ENCODE results near the gene EPHA7.

EPHA7 gene

GRCh38 chr6:93369586-93370134 lies 49.7 kb downstream of the EPHA7 start:
- no peak for TF ChIP-seq ZNF274 (IDR thresholded peaks at IDR 0.05; ENCODE audit: low read depth, low read length)
- H3K4me3 ChIP-seq (ENCODE audit: low read length): no peak overlapping the region

DNA sequence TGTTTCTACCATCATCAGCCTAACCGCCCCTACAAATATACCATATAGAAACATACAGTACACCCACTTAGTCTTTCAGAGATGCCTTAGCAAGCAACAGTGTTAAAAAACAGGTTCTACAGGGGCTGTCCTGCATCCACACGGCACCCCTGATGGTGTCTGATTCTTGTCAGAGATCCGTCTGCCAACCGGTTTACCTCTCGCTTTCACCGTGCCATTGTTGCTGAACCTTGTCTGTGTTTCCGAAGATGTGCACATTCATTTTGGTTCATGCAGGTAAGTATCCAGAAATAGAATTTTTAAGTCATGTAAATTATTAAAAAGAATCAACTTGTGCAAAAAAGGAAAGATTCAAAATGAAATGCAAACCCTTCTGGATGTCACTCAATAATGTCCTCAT lies 52.9 kb downstream of the EPHA7 start:
- H3K4me3 ChIP-seq (ENCODE audit: low read length): no peak overlapping the region
- TF ChIP-seq ZNF274 (IDR thresholded peaks at IDR 0.05; ENCODE audit: low read depth, low read length): no peak

DNA sequence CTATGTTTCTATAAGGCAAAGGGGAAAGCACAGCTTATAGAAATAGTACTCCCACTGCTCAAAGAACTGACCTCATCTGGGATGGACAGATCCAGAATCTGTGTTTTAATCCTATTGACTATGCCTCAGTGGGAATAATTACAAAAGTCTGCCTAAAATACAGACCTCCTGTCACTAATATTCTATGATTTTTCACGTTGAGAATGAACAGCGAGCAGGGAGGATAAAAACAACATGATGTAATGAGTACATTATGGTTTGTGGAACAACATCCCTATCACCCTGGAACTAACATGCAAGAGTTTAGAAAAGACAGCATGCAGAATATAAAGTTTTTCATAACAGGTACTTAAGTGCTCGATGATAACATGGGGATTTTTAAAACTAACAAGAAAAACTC lies 53.9 kb downstream of the EPHA7 start:
- TF ChIP-seq ZNF274 (IDR thresholded peaks at IDR 0.05; ENCODE audit: low read depth, low read length): no peak
- no peak overlapping the region for H3K4me3 ChIP-seq (ENCODE audit: low read length)

- H3K4me3 ChIP-seq (ENCODE audit: low read length): no peak overlapping the region
- no peak for TF ChIP-seq ZNF274 (IDR thresholded peaks at IDR 0.05; ENCODE audit: low read depth, low read length)
These were observed 60.9 kb downstream of the EPHA7 start for GRCh38 chr6:93358435-93358834.

GRCh38 chr6:93352604-93353003 lies 66.8 kb downstream of the EPHA7 start:
- TF ChIP-seq ZNF274 (IDR thresholded peaks at IDR 0.05; ENCODE audit: low read depth, low read length): no peak
- H3K4me3 ChIP-seq (ENCODE audit: low read length): no peak overlapping the region

DNA sequence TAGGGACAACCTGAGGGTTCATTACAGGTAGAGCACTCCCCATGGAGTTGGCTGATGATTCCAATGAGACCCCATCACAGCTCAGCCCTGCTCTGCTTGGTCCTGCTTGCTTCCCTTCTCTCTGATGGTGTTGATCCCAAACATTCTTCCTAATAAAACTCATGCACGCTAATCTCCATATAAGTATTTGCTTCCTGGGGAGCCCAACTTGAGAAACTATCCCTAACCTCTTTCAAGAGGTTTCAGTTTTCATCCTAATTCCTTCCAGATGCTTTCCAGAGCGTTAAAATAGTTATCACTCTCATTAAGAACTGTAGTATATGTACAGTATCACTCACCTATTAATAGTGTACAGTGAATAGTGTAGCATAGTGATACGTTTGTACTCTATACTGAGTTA lies 68.1 kb downstream of the EPHA7 start:
- TF ChIP-seq ZNF274 (IDR thresholded peaks at IDR 0.05; ENCODE audit: low read depth, low read length): no peak
- no peak overlapping the region for H3K4me3 ChIP-seq (ENCODE audit: low read length)

DNA sequence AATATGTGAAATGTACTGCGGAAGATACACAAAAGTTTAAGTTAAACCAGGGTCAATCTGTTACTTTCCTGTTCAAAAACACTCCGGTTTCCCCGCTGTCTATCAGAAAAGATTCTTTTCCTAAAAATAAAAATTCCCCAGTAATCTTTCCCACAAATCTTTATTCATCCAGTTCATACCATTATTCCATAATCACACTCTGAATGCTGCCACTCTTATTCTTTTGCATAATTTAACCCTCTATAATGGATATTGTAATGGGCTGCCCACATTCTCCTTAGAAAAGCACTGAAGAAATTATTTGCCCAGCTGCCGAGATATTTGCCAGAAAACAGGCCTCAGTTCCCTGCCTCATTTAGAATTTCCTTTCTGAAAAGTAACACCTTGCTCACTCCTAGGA lies 68.6 kb downstream of the EPHA7 start:
- H3K4me3 ChIP-seq (ENCODE audit: low read length): no peak overlapping the region
- no peak for TF ChIP-seq ZNF274 (IDR thresholded peaks at IDR 0.05; ENCODE audit: low read depth, low read length)

- no peak overlapping the region for H3K4me3 ChIP-seq (ENCODE audit: low read length)
- no peak for TF ChIP-seq ZNF274 (IDR thresholded peaks at IDR 0.05; ENCODE audit: low read depth, low read length)
These were observed 75.0 kb downstream of the EPHA7 start for GRCh38 chr6:93344333-93344835.

DNA sequence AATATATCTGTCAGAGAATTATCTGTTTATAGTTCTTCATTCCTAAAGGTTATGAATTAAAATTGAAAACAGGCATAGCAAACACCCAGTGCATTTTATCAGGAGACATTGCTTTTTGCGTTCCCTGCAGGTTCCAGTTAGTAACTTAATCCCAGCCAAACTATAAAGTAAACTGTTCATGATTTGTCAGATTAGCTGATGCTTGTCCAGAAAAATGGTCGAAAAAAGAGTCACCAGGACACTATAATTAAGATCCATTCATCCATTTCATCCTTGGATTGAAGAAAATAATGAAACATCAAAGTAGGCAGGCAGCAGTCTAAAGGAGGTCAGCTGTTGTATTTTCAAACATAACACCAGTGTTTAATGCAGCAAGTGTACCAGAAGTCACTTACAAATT lies 75.9 kb downstream of the EPHA7 start:
- TF ChIP-seq ZNF274 (IDR thresholded peaks at IDR 0.05; ENCODE audit: low read depth, low read length): no peak
- H3K4me3 ChIP-seq (ENCODE audit: low read length): no peak overlapping the region

- TF ChIP-seq ZNF274 (IDR thresholded peaks at IDR 0.05; ENCODE audit: low read depth, low read length): no peak
These were observed 77.3 kb downstream of the EPHA7 start for GRCh38 chr6:93341900-93342613.

DNA sequence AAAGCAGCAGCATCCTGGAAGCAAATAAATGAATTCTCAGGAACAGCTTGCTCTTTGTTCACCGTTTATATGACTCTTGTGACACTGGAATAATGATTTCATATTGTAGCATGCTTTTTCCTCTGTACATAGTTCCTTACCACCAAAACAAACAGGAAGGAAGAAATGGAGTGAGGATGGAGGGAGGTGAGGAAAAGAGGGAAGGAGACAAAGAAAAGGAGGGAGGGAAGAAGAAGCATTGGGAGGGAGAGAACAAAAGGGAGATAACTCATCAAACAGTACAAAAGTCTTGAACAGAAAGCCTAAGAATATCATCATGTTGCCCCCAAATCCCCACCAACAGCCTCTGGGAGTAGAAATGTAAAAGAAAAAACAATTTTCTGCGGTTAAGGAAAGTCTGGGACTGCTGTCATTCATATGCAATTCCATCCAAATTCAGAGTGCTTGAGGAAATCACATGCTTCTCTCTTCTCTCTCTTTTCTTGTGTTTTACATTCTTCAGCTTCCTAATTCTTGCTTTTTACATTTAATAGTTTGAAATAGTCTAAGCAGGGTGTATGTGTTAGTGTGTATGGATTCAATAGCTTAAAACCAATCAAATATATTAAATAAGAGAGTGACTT lies 81.5 kb downstream of the EPHA7 start:
- no peak overlapping the region for H3K4me3 ChIP-seq (ENCODE audit: low read length)
- TF ChIP-seq ZNF274 (IDR thresholded peaks at IDR 0.05; ENCODE audit: low read depth, low read length): no peak

More at GRCh38 chr6:93341900-93342613, 77.3 kb downstream of the EPHA7 start:
- no peak overlapping the region for H3K4me3 ChIP-seq (ENCODE audit: low read length)

DNA sequence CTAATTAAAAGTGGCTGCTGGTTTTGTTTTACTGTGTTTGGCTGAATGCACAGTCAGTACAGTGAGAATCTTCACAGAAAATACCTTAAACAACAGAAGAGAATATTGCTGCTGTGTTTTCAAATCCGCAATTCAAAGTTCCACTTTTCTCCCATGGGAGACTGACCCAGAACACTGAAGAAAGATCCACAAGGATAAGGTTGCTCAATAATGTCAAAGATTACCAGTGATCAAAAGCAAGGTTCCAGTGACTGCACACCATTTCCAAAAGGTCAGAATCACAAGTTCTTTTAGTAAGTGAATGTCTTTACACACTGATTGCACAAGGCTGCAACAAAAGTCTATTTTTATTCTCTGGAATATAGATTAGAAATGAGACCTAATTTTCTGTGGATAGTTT lies 82.3 kb downstream of the EPHA7 start:
- H3K4me3 ChIP-seq (ENCODE audit: low read length): no peak overlapping the region
- no peak for TF ChIP-seq ZNF274 (IDR thresholded peaks at IDR 0.05; ENCODE audit: low read depth, low read length)

DNA sequence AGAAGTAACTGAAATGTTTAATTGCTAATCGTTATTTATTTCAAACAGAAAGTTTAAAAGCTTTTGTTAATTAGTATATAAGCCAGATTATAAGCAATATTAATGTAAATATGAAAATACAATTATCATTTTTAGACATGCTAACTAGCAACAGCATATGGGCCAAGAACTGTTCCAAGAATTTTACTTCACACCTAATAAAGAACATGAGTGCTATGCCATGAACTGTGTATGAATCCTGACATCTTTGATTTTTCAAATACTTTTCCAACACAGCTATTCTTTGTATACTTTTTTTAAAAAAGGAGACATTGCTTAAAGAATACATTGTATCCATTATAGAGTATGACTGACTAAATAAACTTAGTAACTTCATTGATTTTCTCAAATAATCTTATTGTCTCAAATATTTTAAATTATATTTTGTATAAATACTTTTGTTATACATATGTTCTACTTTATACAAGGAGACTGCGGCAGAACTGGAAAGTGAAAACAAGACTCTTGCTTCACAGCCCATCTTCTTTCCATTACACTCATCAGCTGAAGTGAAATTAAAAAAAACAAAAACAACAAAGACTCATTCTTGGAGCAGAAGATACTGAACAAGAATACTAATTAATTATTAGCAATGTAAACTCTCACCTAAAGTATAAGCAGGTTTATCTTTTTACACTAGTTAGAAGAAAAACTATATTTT lies 89.9 kb downstream of the EPHA7 start:
- H3K4me3 ChIP-seq (ENCODE audit: low read length): no peak overlapping the region
- TF ChIP-seq ZNF274 (IDR thresholded peaks at IDR 0.05; ENCODE audit: low read depth, low read length): no peak

DNA sequence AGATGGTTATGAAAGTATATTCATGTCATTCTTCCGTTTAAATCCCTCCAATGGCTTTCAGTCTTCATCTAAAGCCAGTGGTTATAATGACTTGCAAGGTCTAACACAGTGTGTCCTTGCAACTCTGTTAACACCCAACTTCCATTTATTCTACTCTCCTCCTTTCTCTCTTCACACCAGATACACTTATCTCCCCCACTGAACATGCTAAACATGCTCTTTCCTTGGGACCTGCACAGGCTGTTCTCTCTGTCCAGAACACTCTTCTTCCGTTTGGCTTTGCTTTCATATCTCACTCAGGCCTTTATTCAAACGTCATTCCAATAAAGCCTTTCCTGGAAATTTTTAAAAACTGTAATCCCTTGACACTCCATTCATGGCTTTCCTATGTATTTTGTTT lies 91.5 kb downstream of the EPHA7 start:
- TF ChIP-seq ZNF274 (IDR thresholded peaks at IDR 0.05; ENCODE audit: low read depth, low read length): no peak
- H3K4me3 ChIP-seq (ENCODE audit: low read length): no peak overlapping the region

DNA sequence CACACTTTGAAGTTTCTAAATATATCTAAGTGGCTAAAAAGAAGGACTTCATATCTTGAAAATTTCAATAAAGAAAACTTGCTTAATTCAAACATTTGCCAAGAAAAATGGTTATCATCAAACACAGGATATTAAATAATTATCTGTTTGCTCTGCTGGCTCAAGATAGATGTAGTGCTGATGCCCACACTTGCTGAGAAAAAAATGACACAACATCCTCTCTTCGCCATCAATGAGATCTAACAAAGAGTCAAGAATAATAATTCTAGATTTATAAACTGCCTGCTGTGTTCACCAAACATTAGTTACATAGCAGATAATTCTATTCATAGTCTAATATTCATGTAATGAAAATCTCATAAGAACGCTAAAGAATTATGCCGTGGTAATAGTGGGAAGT lies 93.6 kb downstream of the EPHA7 start:
- TF ChIP-seq ZNF274 (IDR thresholded peaks at IDR 0.05; ENCODE audit: low read depth, low read length): no peak
- no peak overlapping the region for H3K4me3 ChIP-seq (ENCODE audit: low read length)

All from GM08714 (cell line).